NK-92 (cell line): ENCODE results near the gene PRKCA.

Experiments
- DNase-seq: peaks from one replicate; lab custom pipeline; 2025; ENCODE audit not compliant: unreplicated experiment; lab: John Stamatoyannopoulos, UW

PRKCA gene

DNA sequence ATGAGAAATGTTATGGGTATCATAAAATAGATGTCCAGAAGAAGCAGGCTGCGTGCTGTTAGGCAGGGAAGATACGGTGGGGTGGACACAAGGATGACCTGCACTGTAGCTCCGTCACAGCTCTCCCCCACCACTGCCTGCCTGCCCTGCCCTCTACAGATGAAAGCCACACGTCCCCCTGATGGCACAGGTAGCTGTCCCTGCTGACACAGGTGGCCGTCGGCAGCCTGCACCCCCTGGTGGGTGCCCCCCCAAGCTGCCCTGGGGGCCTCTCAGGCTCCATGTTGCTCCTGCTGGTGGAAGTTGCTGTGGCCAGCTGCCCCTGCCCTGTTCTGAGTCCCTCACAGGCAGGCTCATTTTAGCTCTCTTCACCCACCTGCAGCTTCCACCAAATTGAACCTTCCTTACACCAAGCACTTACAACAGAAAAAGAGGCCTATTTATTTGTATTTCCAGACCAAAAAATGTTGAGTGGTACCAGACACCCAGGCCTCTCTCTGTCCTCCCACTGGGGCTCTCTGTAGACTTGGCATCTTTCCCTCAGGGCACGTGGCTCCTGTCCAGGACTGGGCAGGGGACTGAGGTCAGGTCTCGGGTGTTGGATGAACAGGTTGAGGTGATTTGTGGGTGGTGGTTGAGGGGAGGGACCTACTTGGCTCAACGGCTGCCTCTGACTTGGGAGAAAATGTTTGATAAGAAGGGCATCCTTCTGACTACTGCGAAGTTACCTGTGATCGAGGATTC lies 482.4 kb downstream of the PRKCA start:
- no peak for DNase-seq

DNA sequence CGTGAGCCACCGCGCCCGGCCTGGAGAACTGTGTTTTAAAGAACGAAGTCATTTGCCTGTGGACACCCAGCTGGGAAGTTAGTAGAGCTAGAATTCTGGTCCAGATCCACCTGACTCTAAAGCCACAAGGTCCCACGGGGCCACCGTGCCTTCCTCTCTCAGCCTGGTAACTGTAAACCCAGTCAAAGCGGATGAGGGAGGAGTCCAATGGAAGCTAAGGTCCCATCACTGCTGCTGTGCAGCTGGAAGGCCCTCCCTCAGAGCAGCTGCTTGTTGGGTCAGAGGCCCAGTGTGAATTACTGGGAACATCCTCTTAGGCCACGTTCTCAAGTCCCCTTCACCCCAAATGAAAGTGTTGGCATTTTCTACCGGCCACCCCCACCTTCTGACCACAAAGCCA lies 483.7 kb downstream of the PRKCA start:
- DNase-seq: no peak

DNA sequence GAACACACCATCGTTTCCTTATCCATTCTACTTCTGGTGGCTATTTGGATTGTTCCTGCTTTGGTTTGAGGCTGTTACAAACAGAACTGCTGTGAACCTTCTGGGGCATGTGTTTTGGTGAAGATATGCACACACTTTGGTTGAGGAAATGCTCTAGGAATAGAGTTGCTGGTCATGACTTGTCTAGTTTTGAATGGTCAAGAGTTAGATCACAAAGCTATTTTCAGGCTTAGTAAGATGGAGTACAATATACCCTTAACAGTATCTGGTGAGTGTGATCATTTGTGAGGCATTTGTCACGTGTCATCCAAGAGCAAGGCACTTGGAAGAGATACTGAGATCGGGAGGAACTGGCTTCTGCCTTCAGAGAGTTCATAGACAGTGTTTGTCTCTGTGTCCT lies 485.5 kb downstream of the PRKCA start:
- no peak for DNase-seq

DNA sequence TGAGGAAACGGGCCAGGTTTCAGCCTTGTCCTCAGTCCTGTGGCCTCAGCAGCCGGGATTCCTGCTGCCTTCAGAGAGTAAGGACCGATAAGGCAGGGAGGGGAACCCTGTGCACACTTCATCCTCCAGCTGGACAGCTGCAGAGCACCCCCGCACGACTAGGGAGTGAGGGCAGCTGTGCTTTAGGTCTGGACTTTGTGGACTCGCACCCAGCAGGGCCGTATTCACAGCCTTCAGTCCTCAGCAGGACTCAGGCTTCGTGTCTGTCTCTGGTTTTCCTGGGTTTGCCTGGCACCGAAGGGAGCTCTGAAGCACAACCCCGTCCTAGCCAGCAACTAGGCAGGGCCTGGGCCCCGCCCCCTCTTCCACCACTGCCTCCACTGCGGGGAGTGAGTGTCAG lies 486.7 kb downstream of the PRKCA start:
- no peak for DNase-seq

DNA sequence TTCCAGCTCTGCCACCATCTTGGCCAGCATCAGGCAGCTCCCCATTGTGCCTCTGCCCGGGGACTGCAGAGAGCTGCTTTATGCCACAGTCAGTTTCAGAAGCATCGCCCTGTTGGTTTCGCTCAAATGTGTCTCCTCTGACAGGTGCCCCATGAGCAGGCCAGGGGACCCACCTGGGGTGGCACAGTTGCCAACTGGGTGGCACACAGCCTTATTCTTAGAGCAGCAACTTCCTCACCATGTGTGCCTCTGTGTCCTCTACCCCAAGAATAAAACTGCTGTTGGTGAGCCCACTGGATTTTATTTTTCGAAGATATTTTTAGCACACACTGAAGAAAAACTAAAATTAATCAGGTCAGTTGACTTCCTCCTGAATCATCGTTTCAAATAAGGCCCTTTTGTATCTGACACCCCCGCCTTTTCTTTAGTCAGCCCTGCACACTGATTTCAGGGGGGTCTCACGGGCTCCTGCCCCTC lies 487.6 kb downstream of the PRKCA start:
- DNase-seq: no peak

DNA sequence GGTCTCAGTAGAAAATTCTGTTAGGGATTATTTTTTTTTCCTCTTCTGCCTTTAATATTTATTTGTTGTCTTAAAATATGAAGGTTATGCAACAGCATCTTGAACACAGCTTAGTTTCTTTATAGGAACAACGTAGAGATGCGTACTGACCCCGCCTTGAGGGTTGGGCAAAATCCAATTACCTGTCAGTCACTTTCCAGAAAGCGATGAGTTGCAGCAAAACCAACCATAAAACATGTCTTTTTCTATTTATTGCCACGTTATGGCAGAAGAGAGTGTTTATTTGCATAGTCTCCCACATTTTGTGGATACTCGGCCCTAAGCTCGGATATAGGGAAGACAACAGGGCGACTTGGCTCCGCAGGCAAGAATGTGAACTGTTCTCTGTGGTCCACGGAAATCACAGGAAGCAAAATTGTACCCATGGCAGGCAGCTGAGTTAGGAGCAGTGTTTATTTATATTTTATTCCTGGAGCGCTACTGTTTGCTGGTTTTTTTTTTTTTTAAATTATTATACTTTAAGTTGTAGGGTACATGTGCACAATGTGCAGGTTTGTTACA lies 488.2 kb downstream of the PRKCA start:
- no peak for DNase-seq

DNA sequence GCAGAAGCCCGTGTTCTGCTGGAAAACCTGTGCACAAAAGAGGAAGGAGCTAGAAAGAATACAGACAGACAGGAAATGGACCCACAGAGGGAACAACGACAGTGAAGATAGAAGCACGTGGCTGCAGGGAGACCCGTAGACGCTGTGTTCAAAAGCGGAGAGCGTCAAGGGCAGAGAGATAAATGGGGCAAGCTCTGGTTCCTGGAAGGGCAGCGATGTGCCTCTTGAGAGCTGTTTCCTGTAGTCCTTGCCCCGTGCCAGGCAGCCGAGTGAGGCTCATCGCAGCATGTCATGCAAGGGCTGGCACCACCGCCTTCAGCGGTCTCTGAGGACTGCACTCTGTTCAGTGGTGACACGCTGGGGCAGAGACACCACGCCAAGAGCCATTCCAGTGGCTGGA lies 488.9 kb downstream of the PRKCA start:
- no peak for DNase-seq

DNA sequence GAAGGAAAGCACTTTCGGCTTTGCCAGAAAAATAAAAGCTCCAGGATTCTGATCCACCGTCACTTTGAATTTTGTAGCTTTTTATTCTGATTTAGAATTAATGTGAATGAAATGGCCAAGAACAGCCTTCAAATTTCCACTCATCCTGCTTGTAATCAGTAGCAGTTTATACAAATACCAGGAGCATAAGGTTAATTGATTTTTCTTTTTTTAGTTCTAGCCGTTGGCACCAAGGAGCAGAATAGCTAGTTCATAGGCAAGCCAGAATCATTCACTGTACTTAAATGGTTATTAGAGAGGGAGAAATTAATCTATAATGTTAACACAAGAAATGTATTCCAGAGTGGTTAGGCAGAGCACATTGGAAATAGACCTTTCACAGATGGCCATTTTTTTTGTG lies 491.4 kb downstream of the PRKCA start:
- DNase-seq: no peak

DNA sequence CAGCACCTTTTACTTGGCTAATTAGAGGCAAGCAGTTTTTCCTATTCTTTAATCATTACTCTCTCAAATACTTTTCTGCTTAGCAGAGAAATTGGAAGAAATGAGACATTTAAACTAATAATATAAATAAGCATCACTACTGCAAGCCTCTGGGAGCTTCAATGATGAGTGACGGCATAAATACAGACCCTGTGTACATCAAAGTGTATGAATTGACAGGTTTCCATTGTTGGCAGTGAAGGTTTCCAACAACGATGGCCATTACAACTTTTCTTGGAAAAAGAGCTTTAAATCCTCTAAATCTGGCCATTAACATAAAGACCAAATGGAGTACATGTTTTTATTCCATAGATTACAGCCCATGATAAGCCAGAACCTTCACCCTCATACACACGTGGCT lies 493.1 kb downstream of the PRKCA start:
- no peak for DNase-seq

DNA sequence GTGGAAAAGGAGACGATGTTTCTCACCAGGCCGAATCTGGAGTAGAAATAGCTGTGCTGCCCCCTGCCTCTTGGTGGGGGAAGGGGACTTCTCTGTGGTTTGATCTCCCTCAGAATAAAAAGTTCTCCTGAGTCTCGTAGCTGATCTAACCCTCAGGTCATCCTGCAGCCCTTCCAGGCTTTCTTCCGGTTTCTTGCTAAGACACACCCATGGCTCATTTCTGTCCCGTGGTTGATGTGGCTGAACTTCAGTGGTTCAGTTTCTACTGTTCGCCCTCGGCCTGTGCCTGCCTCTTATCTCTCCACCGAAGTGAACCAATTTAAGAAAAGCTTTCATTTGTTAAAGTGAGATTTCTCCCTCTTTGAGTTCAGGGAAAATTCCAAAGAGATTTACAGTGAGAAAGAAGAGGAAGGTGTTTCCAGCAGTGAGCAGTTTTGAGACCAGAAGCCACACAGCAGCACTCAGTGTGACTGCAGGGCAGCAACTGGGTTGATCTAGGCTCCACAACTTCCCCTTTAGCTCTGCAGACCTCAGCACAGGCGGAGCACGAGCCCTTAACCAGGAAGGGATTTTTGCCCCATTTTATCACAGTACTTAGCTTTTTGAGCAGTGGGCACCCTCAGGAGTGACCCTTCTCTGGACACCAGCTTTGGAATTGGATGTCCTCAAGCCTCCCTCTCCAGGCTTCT lies 497.6 kb downstream of the PRKCA start:
- no peak for DNase-seq

DNA sequence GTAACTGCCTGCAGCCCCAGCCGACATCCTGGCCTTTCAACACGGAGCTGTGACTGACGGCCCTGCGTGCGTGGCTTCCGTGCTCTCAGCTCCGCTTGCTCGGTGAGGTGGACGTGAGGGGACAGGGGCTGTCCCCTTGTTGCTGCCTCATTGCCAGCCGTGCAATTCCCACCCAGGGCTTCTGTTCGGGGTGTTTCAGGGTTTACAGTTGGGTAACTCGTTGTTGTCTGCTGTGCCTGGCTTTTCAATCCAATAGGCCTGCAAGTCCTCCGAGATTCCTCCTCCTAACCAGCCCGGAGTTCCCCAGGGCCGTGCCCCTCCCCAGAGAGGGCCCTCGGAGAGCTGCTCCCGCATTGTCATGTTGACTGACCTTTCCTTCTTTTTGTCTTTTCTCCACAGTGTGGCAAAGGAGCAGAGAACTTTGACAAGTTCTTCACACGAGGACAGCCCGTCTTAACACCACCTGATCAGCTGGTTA lies 501.1 kb downstream of the PRKCA start:
- no peak for DNase-seq

DNA sequence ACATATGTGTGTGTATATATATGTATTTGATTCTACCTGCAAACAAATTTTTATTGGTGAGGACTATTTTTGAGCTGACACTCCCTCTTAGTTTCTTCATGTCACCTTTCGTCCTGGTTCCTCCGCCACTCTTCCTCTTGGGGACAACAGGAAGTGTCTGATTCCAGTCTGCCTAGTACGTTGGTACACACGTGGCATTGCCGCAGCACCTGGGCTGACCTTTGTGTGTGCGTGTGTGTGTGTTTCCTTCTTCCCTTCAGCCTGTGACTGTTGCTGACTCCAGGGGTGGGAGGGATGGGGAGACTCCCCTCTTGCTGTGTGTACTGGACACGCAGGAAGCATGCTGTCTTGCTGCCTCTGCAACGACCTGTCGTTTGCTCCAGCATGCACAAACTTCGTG lies 503.2 kb downstream of the PRKCA start:
- no peak for DNase-seq

DNA sequence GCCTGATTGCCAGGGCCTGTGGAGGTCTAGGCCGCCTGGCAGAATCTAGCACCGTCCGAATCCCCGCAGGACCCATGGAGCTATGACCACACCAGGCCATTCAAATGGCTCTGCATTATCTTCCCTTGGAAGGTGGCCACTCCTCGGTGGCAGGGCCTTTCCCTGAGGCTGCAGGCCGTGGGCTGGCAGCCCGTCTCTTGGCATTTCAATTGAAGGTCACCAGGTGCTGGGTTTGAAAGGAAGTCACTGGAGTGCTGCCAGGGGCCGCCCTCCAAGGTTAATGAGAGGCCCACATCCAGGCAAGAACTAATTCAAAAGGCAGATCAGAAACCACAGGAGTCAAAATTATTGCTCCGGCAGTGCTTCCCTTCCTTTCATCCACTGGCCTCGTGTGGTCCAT lies 504.8 kb downstream of the PRKCA start:
- DNase-seq: no peak

DNA sequence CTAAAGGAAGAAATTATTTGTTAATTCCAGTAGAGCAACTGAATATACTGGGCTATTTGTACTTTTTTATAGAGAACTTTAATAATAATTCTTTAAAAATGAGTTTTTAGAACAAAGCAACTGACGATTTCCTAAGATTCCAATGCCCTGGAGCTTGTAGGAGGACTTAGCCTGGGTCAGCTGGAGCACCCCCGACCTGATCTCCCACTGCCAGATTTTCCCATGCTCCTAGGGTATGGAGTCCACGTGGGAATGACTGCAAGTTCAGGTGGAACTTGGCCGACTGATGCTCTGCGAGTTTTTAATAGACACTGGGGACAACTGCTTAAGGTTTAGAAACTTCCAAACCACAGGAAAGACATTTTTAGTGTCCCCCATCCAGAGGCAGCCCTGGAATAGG lies 507.0 kb downstream of the PRKCA start:
- DNase-seq: no peak

DNA sequence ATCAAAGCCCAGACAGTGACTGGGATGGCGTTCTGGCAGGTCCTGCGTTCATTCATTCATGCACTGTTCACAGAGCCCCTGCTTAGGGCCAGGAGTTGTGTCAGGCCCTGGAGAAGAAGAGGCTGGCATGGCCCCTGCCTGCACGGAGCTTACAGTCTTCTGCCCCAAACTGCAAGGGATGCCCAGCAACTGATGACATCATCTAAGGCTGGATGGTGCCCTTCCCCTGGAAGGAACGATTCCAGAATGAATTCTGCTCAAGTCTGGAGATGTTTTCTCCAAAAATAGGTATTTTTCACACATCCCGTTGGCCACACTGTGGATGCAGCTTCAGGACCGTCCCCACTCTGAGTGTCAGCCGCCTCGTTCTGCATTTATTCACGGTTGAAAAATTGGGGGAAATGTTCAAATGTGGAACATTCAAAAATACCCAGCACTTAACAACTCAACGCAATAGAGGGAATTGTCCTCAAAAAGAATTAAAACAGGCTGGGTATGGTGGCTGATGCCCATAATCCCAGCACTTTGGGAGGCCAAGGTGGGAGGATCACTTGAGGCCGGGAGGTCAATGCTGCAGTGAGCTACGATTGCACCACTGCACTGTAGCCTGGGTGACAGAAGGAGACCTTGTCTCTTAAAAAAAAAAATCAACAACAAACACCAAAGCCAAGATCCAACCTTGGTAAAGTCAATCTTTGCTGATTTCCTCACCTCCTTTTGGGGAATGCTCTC lies 508.7 kb downstream of the PRKCA start:
- DNase-seq: no peak

DNA sequence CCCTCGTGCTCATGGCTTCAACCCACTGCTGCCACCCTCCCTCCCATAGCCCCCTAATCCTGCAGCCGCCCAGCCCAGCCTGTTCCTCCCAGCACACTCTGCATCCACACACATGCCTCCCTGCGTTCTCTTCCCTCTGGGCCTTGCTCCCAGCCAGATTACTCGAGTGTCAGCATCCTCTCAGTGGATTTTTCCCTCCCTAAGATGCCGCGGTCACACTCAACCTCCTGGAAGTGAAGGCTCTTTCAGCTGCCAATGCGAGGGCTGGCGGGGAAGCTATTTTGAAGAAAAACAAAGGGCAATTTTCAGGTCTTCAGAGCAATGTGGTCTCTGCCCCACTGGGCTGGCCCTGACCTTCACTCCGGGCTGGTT lies 509.3 kb downstream of the PRKCA start:
- no peak for DNase-seq

DNA sequence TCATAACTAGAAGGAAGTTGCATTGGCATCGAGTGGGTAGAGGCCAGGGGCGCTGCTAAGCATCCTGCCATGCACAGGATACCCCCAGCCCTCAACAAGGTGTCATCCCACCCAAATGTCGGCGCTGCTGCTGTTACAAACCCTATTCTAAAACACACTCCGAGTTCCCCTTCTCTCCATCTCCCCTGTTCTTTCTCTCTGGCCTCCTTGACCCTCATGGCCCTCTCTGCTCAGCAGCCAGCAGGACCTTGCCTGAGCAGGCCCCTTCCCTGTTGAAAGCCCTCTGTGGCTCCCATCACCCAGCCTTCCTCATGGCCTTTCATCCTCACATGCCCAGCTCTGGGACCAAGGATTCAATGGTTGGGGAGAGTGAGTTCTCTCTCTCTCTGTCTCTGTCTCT lies 510.2 kb downstream of the PRKCA start:
- no peak for DNase-seq

DNA sequence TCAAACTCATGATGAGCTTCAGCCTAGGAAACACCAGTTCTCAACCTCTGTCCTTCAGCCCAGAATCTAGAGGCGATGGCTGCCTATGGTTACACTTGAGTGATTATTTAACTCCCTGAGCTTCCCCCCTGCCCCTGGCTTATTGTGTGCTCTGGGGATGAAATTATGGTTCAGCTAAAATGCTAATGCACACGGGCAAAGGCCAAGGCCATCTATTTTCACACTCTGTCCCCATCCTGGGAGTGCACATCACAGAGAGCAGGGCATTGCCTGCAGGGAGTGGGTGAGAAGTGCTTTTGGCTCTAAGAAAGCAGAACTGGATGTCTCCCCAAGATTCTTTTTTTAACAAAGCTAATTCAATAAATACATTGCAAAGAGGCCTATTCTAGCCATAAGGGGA lies 510.9 kb downstream of the PRKCA start:
- no peak for DNase-seq

DNA sequence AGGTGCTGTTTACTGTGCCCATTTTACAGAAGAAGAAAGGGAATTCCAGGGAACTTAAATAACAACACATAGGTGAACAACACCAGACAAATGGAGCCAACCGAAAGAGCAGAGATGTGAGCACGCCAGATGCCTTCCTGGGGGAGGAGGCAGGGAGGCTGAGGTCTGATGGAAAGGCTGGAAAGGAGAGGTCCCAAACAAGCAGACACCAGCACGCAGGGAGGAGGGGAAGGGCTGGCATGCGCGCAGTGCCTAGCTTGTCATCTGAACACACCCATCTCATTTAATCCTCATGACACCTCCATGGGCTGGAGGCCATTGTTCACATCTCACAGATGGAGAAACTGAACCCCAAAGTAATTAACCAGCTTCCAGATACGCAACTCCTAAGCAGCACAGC lies 511.6 kb downstream of the PRKCA start:
- no peak for DNase-seq

DNA sequence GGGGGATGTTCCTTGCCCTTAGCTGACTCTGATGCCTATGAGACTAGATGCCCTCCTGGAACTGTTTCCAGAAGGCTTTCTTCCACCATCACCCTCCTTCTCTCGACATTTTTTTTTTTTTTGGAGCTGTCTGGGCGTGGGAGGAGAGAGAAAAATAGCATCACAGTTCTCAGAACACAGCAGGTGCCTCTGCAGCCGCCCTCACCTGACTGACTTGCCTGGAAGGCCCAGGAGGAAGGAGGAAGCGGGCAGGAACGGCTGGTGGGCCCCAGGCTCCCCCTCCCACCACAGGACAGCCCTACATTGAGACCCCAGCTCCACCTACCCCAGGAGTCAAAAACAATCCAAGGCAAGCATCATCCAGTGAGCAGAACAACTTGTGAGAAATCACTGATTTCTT lies 512.2 kb downstream of the PRKCA start:
- no peak for DNase-seq

DNA sequence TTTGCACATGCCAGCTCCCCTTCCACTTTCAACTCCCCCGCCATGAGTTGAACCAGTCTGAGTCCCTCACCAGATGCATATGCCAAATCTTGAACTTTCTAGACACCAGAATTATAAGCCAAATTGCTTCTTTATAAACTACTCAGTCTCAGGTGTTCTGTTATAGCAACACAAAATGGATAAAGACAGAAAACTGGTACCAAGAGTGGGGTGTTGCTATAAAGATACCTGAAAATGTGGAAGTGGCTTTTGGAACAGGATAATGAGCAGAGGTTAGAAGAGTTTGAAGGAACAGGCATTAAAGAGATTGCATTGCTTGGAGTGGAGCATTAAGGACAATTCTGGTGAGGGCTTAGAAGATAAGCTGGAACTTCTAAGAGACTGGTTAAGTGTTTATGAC lies 515.3 kb downstream of the PRKCA start:
- DNase-seq: no peak

DNA sequence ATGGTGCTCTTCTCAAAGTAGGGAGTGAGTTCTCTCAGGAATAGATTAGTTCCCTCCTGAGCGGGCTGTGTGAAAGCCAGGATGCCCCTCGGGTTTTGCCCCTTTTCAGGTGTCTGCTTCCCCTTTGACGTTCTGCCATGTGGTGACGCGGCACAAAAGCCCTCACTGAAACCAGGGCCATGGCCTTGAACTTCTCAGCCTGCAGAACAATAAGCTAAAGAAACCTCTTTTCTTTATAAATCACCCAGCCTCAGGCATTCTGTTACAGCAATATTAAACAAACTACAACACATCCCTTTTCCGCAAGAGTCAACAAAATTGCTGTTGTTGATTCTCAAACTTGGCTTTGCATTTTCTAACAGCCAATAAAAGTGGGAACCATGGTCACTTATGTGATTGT lies 517.1 kb downstream of the PRKCA start:
- DNase-seq: no peak
